ENCODE data around the gene MSANTD2. TPM values are rescaled to one million over a fixed set of nuclear protein-coding genes. Genes with fewer than 3 reads are reported as not detected.

MSANTD2 gene
- total RNA-seq, 1 experiment from 2014 or later: 8.2 TPM

DNA sequence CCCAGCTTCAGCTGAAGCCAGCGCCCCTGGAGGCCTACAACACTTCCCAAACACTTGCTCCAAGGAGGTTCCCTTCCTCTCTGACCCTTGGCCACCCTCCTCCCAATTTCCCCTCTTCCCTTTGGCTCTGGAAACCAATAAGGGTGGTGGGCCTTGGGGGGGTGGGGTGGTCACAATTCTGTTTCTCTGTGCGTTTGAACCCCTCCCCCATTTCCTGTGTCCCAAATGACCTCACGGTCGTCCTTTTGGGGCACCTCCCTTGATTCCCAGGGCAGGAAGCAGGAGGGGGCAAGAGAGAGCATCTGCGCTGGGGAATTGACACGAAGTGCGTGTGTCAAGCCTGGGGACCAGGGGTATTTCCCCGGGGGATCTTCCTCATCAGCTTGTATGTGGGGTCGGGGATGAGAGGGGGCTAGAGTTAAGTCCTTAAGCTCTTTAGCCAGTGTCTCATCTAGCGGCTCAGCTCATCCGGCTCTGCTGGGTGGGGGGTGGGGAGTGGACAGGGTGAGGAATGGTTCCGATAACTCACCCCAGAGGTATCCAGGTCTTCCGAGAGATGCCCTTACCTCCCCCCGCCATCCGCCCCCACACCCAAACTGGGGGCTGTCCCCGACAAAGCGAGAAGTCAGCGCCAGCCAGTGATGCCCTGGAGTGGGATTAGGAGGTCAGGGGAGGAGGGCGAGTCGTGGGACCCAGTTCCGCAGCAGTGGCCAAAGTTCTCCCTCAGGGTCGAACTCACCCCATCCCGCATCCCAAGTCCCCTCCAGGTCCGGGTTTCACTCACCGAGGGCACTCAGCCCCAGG lies 38.7 kb downstream of the MSANTD2 start:
- Histone ChIP-seq H3K4me3 (no peak overlapping the region), H3K36me3 (peaks cover 4% of the 10 kb centered on the region), H3K9me3 (no peaks in the 10 kb centered on the region), H3K27me3 (no peaks in the 10 kb centered on the region)
- no peak for DNase-seq

DNA sequence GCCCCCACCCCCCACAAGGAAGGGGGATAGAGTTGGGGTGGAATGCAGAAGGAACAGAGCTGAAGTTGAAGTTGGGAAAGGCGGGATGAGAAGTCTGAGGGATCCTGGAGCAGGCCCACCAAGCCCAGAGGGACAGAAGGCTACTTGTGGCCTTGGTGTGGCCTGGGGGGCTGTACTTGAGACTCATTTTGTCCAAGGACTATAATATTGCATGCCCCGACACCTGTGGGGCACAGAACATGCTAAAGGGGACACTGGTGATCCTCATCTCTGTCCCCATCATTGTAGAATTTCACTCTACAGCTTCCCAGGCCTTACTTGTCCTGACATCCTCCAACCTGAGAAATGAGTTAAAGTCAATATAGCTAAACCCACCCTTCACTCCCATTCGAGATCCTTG lies 39.4 kb downstream of the MSANTD2 start:
- DNase-seq: no peak
- H3K9me3 ChIP-seq: no peaks in the 10 kb centered on the region
- H3K27me3 ChIP-seq: no peaks in the 10 kb centered on the region
- H3K36me3 ChIP-seq: peaks cover 3% of the 10 kb centered on the region; the same call in 1 of the 2 replicates
- no peak overlapping the region for H3K4me3 ChIP-seq

DNA sequence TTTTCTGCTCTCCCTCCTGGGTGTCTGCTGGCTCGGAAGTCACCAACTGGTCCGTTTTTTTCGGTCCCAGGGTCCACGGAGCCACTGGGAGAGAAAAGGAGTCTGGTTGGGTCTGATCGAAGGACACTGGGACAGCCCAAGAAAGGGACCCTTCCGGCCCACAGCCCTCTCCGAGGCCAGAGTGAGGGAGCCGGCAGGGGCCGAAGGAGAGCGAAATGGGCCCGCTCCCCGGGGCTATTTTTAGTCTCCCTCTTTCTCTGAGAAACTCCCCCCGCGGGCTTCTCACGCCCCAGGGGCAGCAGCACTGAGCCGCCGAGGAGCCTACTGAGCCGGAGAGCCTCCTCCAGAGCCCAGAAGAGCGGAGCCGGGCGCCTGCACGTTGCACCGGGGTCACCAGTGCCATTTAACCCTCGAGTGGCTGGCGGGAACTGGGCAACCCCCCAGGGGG lies 40.0 kb downstream of the MSANTD2 start:
- Histone ChIP-seq H3K4me3 (no peak overlapping the region), H3K36me3 (peaks cover 3% of the 10 kb centered on the region; the same call in 1 of the 2 replicates), H3K27me3 (no peaks in the 10 kb centered on the region), H3K9me3 (no peaks in the 10 kb centered on the region)
- no peak for DNase-seq

DNA sequence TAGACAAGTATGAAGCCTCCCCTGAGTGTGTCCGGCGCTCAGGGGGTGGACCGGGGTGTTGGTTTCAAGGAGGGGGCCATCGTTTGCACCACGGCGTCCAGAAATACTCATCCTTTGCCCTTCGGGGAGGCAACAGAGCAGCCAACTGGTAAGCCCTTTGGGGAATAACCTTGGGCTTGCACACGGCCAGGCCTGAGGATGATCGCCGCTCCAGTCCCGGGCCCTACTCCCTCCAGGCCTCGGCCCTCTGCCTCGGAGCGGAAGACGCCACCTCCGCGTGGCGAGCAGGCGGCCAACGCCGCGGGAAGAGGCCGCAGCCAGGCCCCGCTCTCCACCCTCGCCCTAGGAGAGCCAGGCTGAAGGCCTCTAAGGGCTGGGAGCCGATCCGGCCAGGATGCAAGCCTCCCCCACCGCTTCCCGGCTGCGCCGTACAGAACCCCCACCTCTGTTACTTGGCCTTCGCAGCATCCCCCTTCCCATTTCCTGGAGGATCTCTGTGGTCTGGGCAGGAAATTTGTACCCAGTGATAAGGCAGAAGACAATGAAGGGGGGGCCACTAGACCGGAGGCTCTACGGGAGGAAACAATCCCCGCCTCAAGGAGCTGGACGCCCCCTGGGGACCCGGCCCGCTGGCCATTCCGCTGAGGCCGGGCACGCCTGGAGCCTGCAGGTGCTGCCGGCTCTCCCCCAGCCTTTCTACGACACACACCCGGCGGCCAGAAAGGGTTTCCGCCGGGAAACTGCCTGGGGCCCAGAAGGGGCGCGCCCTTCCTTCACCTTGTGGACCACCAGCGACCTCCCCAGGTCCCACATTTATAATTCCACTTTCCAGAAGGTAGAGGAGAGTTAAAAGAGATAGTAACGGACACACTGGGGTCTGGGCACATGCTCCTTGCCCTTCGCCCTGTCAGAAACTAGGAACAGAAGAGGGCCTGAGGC lies 40.7 kb downstream of the MSANTD2 start:
- DNase-seq: no peak
- Histone ChIP-seq H3K9me3 (no peaks in the 10 kb centered on the region), H3K4me3 (no peak overlapping the region), H3K27me3 (no peaks in the 10 kb centered on the region), H3K36me3 (peaks cover 3% of the 10 kb centered on the region; the same call in 1 of the 2 replicates)

DNA sequence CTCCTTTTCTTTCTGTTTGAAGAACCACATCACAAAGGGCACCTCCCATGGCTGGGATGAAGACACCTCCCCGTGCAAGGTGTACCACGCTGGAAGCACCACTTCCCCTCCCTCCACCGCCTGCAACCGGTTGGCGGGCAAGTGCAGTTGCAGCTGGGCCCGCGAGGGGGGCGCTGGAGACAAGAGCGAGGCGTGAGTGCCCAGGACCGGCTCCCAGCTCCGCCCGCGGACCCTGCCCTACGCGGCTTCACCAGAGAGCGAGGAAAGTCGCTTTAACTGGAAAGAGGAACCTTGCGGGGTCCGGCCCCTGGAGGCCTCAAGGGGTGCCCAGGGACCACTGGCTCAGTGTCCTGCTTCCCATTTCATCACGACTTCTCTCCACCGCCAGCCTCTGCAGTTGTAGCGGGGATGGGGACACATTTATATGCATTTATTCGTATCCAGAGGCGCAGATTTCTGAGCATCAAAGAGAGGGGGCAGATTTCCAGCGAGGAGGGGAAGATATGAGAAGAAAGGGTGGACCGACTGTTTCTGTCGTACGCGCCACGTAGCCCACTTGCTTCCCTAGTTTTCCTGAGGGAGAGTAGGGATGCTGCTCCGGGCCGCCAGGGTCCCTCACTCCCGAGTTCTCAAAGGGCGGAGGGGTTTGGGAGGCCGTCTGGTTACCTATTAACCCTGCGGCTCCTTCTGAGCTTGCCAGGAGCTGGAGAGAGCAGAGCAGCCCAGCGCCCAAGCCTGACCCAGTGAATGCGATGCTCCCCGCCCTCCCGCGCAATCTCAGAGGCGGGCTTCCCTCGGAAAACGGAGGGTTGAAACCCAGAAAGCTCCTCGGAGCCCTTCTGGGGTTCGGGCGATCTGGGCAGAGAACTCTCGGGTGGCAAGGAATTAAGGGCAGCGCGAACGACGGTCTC lies 41.6 kb downstream of the MSANTD2 start:
- peak; percentile 60 for DNase-seq
- Histone ChIP-seq H3K4me3 (no peak overlapping the region), H3K36me3 (no peaks in the 10 kb centered on the region), H3K9me3 (no peaks in the 10 kb centered on the region), H3K27me3 (no peaks in the 10 kb centered on the region)

DNA sequence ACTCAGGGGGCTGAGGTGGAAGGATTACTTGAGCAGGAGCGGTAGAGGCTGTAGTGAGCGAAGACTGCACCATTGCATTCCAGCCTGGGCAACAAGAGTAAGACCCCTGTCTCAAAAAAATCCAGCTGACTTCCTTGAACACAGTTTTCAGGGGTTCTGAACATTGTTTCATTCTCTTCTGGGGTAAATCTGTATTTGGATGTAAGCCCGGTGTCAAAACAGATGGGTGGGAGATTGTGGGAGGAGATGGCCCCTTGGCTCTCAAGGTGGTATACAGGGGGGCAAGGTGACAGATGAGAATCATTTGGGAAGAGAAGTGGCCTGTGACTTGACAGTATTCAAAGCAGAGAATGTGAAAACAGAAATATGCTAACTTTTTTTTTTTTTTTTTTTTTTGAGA lies 42.9 kb downstream of the MSANTD2 start:
- no peaks in the 10 kb centered on the region for H3K27me3 ChIP-seq
- no peaks in the 10 kb centered on the region for H3K36me3 ChIP-seq
- H3K9me3 ChIP-seq: no peaks in the 10 kb centered on the region
- no peak for DNase-seq
- no peak overlapping the region for H3K4me3 ChIP-seq

DNA sequence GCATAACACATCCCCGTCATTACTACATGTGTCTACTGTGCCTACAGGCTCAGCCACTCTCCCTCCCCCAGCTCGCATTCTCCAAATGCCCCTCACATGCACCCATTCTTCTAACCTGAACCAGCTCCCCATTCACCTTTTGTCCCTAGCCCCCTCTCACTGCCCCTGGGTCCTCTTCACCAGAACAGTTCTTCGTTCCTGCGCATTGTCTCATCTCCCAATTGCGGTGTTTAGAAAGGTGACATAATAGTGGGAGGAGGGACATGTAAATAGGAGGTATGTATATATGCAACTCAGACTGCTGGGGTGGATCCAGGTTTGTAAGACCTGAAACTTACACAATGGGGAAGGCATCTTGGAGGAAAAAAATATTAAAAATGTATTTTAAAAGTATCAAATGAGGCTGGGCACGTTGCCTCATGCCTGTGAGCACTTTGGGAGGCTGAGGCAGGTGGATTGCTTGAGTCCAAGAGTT lies 43.4 kb downstream of the MSANTD2 start:
- no peak for DNase-seq
- no peaks in the 10 kb centered on the region for H3K36me3 ChIP-seq
- H3K4me3 ChIP-seq: no peak overlapping the region
- no peaks in the 10 kb centered on the region for H3K27me3 ChIP-seq
- H3K9me3 ChIP-seq: no peaks in the 10 kb centered on the region

DNA sequence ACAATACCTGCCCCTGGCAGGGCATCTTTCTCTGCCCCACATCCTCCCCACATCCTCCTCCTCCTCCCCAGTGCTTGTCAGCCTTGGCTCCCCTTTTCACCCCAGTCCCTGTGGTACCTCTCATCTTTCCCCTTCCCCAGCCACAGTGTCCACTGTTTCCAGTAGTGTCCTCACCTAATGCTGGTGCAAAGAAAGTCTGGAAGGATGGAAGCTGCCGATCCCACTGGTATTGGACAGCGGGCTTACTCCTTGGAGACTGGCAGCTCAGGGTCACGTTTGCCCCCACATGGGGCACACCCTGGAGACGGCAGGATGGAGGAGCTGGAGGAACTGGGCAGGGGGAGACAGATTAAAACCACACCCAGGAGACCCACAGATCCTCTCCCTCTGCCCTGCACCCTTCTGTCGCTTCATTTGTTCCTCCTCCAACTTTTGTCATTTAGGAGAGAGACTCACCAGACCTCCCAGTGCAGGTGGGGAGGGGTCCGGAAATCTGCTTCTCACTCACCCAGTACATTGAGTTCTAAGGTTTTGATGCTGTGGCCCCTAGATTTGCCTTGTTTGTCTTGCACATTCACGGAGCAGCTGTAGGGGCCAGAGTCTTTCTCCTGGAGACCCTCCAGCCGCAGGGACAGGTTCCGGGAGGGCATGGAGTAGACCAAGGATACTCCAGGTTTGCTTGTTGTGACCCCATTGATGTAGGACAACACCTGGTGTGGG lies 44.0 kb downstream of the MSANTD2 start:
- Histone ChIP-seq H3K36me3 (no peaks in the 10 kb centered on the region), H3K4me3 (no peak overlapping the region), H3K9me3 (no peaks in the 10 kb centered on the region), H3K27me3 (no peaks in the 10 kb centered on the region)
- DNase-seq: no peak

DNA sequence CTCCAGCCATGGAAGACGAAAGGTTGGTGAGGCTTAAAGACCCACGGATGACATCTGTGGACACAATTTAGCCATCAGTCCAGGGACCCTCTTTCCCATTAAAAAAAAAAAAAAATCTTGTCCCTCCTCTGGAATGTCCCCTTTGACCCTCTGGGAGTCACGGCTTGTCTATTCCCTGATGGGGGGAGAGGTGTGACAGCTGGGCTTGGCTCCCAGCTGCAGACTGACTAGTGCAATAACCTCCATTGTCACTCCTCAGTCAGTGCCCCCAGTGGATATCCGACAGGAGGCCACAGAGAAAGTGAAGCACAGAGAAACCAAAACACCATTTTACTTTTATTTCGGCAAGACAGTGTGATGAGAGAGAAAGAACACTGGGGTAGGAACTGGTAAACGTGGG lies 45.5 kb downstream of the MSANTD2 start:
- H3K36me3 ChIP-seq: no peaks in the 10 kb centered on the region
- no peak for DNase-seq
- no peak overlapping the region for H3K4me3 ChIP-seq
- no peaks in the 10 kb centered on the region for H3K27me3 ChIP-seq
- H3K9me3 ChIP-seq: no peaks in the 10 kb centered on the region

DNA sequence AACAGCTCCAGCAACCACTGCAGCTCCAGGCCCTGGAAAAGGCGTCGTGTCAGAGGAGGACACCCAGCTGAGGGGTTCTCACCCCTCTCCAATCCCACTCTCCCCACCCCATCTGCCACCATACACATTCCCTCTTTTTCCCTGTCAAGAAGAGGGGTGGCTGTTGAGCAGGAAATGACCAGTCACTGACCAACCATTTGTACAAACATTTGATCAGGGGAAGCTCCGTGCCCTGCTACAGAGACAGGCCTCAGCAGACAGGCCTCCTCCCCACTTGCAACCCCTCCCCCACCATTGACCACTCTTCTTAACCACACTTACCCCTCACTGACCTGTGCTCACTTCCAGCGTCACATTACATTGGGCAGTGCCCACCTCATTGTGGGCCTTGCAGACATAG lies 45.9 kb downstream of the MSANTD2 start:
- H3K36me3 ChIP-seq: no peaks in the 10 kb centered on the region
- H3K9me3 ChIP-seq: no peaks in the 10 kb centered on the region
- no peaks in the 10 kb centered on the region for H3K27me3 ChIP-seq
- no peak overlapping the region for H3K4me3 ChIP-seq
- no peak for DNase-seq

DNA sequence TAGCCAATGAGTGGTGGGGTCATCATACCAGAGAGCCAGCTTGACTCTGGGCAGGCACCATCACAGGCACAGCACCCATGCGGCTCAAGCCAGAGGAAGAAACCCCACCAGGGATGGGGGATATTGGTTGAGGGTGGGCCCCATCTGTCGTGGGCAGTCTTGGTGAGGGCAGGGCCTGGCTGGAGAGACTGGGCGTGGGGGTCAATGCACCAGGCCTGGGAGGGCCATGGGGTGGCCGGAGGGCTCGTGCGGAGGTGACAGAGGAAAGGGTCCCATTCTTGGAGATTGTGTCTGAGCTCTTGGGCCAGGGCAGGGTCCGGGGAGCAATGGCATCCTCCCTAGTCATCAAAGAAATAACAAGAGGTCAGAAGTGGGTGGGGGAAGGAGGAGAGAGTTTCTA lies 46.6 kb downstream of the MSANTD2 start:
- no peak for DNase-seq
- Histone ChIP-seq H3K4me3 (no peak overlapping the region), H3K27me3 (no peaks in the 10 kb centered on the region), H3K9me3 (no peaks in the 10 kb centered on the region), H3K36me3 (no peaks in the 10 kb centered on the region)

DNA sequence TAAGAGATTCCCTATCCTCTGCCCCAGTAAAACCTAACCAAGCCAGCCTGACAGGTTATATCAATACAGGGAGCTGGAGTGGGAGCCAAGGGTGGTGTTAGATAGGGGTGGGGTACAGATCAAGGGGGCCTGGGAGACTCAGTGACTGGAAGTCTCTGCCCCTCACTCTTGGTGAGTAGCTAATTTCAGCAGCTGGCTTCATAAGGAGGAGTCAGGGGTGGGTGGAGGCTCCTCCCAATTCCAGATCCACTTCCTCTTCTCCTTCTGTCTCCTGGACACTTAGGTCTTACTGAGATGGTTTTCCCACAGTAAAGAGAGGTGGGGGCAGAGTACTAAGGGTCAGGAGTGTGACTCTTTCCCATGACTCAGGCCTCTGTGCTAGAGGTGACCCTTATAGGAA lies 47.0 kb downstream of the MSANTD2 start:
- H3K4me3 ChIP-seq: no peak overlapping the region
- H3K27me3 ChIP-seq: no peaks in the 10 kb centered on the region
- no peaks in the 10 kb centered on the region for H3K36me3 ChIP-seq
- DNase-seq: no peak
- no peaks in the 10 kb centered on the region for H3K9me3 ChIP-seq

DNA sequence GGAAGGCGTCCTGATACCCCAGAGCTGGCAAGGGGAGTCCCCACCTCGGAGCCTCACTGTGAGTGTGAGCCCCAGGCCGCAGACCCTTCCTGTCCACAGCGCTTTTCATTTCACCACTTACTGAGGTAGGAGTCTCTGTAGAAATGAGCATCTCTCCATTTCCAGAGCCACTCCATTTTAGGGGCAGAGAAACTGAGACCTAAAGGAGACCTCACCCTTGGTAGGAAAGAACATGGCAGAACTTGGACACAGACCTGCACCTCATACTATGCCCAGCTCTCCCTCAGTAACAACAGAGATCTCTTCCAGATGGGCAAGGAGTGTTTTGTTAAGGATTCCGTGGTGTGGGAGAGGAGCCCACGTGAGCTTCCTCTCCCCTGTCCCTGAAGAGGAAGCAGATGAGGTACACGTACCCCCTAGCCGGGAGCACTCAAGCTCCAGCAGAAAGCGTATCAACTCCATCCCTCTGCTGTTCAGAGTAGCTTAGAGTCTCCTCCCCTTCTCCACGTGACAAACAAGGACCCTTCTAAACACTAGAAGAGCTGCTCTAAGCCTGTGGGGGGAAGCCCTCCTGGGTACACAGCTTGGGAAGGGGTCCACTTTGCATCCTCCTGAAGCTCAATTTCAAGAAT lies 47.6 kb downstream of the MSANTD2 start:
- H3K27me3 ChIP-seq: no peaks in the 10 kb centered on the region
- H3K9me3 ChIP-seq: no peaks in the 10 kb centered on the region
- DNase-seq: no peak
- H3K36me3 ChIP-seq: no peaks in the 10 kb centered on the region
- no peak overlapping the region for H3K4me3 ChIP-seq

DNA sequence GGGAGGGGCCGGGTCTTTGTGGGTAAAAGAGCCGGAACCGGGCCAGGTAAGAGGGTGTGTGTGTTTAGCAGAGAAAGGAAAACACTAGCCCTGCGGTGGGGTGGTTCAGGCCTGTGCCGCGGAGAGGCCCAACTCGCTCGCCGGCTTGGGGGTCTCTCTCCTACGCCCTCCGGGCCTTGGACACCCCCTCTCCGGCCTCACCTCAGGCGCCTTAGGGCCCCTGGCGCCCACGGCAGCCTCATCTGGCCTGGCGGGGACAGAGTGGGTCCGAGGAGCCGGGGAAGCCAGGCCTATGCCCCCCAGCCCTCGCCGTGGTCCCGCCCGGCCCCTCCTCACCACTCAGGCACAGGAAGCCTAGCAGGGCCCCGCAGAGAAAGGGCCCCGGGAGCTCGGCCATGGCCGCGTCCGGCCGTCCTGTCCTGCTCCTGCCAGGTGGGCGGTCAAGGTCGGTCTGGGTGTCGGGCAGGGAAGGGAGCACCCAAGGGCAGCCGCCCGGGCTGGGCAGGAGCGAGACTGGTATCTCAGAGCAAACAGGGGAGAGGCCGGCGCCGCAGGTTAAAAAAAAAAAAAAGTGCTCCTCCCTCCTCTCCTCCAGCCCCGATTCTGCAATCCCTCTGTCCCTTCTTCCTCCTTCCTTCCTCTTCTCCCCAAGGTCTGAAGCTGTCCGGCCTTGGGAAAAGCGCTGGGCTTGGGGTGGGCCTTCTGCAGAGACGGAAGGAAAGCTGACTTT lies 48.3 kb downstream of the MSANTD2 start, which contains the start of gene VSIG2:
VSIG2 (minus strand) TSS at position 515 of the 730 bp plus-strand sequence; CDS start at position 397, 118 bp downstream.
- H3K36me3 ChIP-seq: no peaks in the 10 kb centered on the region
- H3K27me3 ChIP-seq: no peaks in the 10 kb centered on the region
- H3K9me3 ChIP-seq: no peaks in the 10 kb centered on the region
- DNase-seq: no peak
- H3K4me3 ChIP-seq: no peak within 1 kb of the TSS

DNA sequence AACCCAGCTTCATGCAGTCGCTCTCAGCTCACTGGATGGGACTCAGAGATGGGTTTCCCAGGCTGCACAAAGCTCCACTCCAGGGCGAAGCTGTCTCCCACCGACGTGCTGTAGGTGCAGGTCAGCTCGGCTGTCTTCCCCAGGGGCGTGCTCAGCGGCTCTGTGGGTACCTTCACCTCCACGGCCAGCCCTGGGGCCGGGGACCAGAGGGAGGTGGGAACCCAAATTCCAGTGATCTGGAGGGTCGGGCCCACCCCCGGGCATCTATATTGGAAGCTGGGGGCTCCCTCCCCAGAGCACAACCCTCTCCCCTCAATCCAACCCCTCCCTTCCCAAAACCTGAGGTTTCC lies 48.8 kb downstream of the MSANTD2 start:
- H3K27me3 ChIP-seq: no peaks in the 10 kb centered on the region
- no peaks in the 10 kb centered on the region for H3K36me3 ChIP-seq
- no peak overlapping the region for H3K4me3 ChIP-seq
- DNase-seq: no peak
- no peaks in the 10 kb centered on the region for H3K9me3 ChIP-seq

Data from MG63 (cell line).